Stimulated activated CD4-positive, alpha-beta T cell treated with anti-CD3 and anti-CD28 coated beads, TNF-alpha, amount 100 ng/mL, for 48 hours (primary cell): ENCODE data around the gene RRM1.
"Not testable (repeated sequence)": the region's sequence is repeated elsewhere in the genome, so short reads cannot be mapped to it uniquely, and the experiment has no call there.

Experiments used
- DNase-seq, 3 donors: peaks; one replicate each; pipeline ENCODE4 v3.0.0-alpha.2; 2020; ENCODE audit warnings: low read depth in 3 of 3

RRM1 gene

DNA sequence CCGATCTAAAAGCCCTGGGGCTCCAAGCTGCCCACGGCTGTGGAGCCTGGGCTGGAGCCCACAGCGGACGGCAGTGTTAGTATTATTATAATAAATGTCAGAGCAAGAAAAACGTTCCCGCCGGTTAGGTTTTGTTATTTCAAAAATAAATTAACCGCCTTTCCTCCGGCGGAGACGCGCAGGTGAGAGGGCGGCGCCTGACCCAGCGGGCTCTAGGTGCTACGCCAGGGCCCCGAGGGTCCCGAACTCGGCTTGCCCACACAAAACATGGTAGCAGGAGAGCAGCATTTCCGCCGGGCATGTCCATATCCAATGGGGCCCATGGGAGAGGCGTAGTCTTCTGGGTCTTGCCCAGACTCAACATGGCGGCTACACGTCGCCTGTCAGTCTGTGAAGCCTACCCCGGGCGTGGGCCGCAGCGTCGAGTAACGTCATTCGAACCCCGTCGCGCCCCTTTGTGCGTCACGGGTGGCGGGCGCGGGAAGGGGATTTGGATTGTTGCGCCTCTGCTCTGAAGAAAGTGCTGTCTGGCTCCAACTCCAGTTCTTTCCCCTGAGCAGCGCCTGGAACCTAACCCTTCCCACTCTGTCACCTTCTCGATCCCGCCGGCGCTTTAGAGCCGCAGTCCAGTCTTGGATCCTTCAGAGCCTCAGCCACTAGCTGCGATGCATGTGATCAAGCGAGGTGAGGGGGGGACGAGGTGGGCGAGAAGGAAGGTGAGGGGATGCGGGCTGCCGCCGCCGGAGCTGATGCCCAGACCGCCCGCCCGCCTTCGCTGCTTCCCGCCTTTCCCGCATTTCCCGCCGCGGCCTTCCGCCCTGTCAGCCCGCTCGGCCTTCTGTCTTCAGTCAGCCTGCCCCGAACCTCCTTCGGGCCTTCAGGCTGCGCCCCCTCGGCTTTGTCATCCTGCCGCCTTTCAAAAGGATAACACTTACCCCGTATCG lies at the start of gene RRM1:
TSS of gene RRM1 (plus strand) at position 452 of the 944 bp plus-strand sequence. CDS start at position 666, 214 bp downstream.
- DNase-seq: peak; percentile 89 to 92 (median 90)

DNA sequence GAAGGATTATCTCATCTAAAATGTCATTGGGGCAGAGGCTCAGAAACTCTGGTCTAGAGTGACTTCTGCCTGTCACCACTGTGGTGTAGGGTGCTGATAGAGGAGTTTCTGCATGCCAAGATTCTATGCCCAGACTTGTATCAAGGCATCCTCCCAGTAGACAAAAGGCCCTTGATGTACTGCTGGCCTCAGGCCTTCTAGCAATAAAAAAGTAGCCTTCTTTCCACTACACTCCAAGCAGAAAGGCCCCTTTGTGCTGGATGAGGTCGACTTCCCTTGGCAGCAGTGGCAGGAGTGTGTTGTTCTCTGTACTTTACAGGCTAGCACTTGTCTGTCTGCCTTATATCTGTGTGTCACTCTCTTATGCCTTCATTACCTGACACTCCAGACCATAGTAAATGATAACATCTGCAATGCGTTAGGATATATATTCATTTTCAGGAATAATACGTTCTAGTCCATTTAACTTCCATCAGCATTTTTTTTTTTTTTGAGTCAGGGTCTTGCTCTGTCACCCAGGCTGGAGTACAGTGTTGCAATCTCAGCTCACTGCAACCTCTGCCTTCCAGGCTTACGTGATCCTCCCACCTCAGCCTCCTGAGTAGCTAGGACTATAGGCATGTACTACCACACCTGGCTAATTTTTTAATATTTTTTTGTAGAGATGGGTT lies 49.5 kb upstream of the RRM1 start:
- DNase-seq: no peak

- DNase-seq: no peak
These were observed 46.3 kb upstream of the RRM1 start for GRCh38 chr11:4048340-4048739.

- DNase-seq: no peak
These were observed 45.6 kb upstream of the RRM1 start for GRCh38 chr11:4049006-4049405.

- DNase-seq: no peak
These were observed 44.5 kb upstream of the RRM1 start for GRCh38 chr11:4050138-4050537.

DNA sequence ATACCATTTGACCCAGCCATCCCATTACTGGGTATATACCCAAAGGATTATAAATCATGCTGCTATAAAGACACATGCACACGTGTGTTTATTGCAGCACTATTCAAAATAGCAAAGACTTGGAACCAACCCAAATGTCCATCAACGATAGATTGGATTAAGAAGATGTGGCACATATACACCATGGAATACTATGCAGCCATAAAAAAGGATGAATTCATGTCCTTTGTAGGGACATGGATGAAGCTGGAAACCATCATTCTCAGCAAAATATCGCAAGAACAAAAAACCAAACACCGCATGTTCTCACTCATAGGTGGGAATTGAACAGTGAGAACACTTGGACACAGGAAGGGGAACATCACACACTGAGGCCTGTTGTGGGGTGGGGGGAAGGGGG lies 41.4 kb upstream of the RRM1 start:
- DNase-seq: not testable (repeated sequence)

DNA sequence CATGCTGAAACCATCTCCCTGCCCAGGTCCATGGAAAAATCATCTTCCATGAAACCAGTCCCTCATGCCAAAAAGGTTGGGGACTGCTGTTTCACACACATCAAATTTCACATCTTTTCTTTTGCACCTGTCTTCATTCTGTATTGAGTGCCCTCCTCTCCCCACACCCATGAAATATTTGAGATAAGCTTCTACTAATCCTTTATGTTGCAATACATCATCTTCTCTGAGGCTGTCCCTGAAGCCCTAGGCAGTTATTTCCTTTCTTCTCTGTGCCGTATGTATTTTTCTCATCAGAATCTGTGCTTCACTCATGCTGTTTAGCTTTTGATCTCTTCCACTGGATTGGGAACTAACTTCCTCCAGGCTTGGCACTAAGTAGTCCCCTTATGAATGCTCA lies 40.0 kb upstream of the RRM1 start:
- DNase-seq: no peak

DNA sequence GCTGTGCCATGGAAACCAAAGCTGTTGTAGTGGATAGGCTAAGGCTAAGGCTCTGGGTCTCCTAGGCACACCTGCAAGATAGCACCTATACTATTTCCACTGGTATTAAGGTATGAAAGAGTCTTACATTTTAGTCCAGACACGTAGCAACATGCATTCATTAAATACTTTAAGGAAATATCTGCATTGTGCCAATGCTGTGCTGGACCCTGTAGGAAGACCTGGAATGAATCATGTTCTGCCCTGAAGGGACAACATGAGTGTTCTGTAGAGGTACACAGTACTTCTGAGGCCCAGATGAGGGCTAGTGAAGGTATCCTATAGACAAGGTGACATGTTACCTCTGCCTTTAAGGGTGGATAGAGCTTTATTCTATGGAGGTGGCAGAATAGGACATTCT lies 35.2 kb upstream of the RRM1 start:
- no peak for DNase-seq

DNA sequence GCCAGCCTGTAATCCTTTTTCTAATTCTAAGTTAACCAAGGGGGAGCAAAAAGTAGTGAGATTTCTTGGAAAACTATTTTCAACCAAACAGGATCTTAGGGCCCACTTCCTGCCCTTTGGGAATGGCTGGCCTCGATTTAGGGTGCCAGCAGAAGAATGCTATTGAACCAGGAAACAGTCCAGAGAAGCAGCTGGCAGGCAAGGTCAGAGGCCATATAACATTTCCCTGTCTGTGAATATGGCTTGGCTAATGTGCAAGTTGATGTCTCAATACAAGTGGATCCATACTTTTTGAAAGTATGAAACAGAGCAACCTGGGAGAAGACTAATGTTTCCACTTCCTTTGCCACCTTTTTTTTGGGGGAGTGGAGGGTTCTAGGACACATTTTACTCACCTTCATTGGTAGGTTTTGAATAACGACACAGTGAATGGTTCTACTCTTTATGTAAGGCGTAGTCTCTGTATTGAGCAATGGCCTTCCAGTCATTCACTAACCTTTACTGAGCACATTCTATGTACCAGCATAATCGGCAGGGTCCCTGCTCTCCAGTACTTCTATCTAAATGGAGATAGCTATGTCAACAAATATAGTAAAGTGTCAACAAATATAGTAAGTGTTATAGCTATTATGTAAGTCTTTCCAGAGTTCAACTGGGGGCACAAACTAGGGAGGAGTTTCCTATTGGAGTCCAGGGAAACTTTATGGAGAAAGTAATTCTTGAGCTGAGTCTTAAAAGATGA lies 34.2 kb upstream of the RRM1 start:
- no peak for DNase-seq

DNA sequence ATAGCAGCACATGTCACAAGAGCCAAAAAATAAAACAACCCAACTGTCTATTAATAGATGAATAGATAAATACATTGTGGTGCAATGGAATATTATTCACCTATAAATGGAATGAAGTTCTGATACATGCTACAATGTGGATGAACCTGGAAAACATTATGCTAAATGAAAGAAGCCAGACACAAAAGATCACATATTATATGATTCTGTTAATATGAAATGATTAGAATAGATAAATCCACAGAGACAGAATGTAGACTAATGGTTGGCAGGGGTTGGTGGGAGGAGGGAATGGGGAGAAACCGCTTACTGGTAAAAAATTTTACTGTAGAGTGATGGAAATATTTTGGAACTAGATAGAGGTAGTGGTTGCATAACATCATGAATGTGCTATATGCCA lies 32.9 kb upstream of the RRM1 start:
- no peak for DNase-seq

DNA sequence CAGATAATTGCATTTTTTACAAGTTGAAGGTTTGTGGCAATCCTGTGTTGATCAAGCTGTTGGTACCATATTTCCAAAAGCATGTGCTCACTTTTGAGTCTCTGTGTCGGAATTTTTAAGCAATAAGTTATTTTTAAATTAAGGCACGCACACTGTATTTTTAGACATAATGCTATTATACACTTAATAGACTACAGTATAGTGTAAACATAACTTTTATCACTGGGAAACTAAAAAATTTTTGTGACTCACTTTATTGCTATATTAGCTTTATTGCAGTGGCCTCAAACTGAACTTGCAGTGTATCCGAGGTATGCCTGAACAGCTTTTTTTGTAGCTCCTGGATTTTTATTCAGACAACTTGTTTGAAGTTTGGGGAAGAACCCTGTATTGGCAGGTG lies 31.3 kb upstream of the RRM1 start:
- no peak for DNase-seq

GRCh38 chr11:4064278-4064955 lies 30.2 kb upstream of the RRM1 start:
- no peak for DNase-seq

DNA sequence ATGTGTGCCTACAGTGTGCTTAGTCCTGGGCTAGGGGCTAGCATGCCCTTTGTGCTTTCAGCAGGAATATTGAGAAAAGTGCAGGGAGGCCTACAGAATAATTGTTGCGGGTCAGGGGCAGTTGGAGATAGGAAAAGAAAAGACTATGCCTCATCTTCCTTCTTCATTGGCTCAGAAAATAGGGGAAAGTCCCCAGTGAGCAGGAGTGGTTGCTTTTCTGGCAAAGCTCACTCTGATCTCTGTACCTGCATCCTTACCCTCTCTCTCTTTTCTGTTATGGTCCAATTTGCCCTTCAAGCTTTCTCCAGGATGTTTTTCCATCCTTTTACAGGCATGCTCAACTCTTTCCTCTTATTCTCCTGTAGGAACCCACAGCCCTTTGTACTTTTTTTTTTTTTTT lies 29.5 kb upstream of the RRM1 start:
- DNase-seq: no peak

- DNase-seq: no peak
These were observed 28.8 kb upstream of the RRM1 start for GRCh38 chr11:4065601-4066377.

GRCh38 chr11:4066910-4067309 lies 27.7 kb upstream of the RRM1 start:
- no peak for DNase-seq

GRCh38 chr11:4068962-4069361 lies 25.6 kb upstream of the RRM1 start:
- no peak for DNase-seq

DNA sequence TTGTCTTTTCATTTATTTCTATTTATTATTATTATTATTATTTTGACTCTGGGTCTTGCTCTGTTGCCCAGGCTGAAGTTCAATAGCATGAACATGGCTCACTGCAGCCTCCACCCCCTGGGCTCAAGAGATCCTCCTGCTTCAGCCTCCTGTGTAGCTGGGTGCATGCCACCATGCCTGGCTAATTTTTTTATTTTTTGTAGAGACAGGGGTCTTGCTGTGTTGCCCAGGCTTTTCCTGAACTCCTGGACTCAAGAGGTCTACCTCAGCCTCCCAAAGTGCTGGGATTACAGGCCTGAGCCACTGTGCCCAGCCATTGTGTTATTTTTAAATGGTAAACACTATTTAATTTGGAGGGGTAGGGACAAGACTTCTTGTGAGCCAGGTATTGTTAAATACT lies 23.3 kb upstream of the RRM1 start:
- no peak for DNase-seq

DNA sequence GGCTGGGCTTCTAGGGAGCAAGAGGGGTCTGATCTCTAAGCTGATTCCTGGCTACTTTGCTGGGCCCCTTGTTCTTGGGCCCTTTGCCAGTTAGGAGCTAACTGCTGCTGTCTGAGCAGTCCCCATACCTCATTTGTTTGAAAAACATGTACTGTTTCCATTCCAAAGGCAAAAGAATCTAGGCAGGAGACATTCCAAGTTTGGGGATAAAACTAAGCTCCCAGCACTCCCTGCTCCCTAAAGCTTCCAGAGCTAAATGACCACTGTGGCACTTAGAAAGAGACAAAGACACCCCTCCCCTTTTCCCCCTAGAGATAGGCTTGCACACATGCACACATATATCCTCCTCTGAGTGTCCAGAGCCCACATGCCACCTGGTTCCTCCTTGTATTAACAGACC lies 22.7 kb upstream of the RRM1 start:
- DNase-seq: no peak

- peak in 2 of 3 donors; percentile 17 to 19 for DNase-seq
These were observed 21.8 kb upstream of the RRM1 start for GRCh38 chr11:4072668-4073285.

DNA sequence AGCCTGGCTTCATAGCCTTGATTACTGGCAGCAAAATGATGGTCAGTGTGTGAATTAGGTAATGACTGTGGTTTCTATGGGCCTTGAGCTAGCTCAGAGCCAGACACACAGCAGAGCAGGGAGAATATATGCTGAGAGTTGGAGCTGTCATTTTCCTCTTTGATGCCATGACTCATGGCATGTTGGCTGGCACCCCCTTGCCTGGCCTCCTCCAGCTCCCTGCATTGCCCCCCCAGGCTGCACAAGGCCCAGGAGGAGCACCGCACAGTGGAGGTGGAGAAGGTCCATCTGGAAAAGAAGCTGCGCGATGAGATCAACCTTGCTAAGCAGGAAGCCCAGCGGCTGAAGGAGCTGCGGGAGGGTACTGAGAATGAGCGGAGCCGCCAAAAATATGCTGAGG lies 20.3 kb upstream of the RRM1 start:
- no peak for DNase-seq

- DNase-seq: no peak
These were observed 17.8 kb upstream of the RRM1 start for GRCh38 chr11:4076774-4077173.
